Neural cell (in vitro differentiated cells): ENCODE measurements around the gene PRRC2B. TPM values are rescaled to one million over a fixed set of nuclear protein-coding genes. Genes with fewer than 3 reads are reported as not detected.

Experiments used
- H2AFZ ChIP-seq: fragments of 200-600, 300-800 bp; sonication (generic), shearing (Covaris generic); 2 replicates; pipeline ENCODE4 v1.6.0; 2014; ENCODE audit warnings: low read depth, mild to moderate bottlenecking, antibody characterized with exemption, low read length, moderate library complexity
- H3F3A ChIP-seq: fragments of 200-600 bp; shearing (Covaris generic); 2 replicates; pipeline ENCODE4 v1.6.1; 2016; ENCODE audit warnings: mild to moderate bottlenecking, moderate library complexity, mixed read lengths, antibody characterized with exemption, low read length; ENCODE audit not compliant: insufficient read depth, poor library complexity, severe bottlenecking
- H3K27ac ChIP-seq: fragments of 200-600, 300-800 bp; sonication (generic), shearing (Covaris generic); 2 replicates; pipeline ENCODE4 v1.5.1; 2014; ENCODE audit warnings: mild to moderate bottlenecking, low read length, moderate library complexity
- H3K27me3 ChIP-seq: fragments of 300-800, 200-600 bp; sonication (generic), shearing (Covaris generic); 2 replicates; pipeline ENCODE4 v1.6.0; 2014; ENCODE audit warnings: mild to moderate bottlenecking, low read depth, low read length, moderate library complexity; ENCODE audit not compliant: insufficient read depth
- H3K36me3 ChIP-seq: fragments of 300-800, 200-600 bp; sonication (generic), shearing (Covaris generic); 2 replicates; pipeline ENCODE4 v1.5.1; 2014; ENCODE audit warnings: mild to moderate bottlenecking, antibody characterized with exemption, low read length, moderate library complexity; ENCODE audit not compliant: insufficient read depth
- H3K4me2 ChIP-seq: fragments of 300-800, 200-600 bp; sonication (generic), shearing (Covaris generic); 2 replicates; pipeline ENCODE4 v1.6.0; 2014; ENCODE audit warnings: mild to moderate bottlenecking, low read length
- H3K4me3 ChIP-seq: fragments of 300-800, 200-600 bp; sonication (generic), shearing (Covaris generic); 2 replicates; pipeline ENCODE4 v1.5.1; 2014; ENCODE audit warnings: mild to moderate bottlenecking, low read length, moderate library complexity
- H3K79me2 ChIP-seq: fragments of 200-600 bp; shearing (Covaris generic); replicated peaks from 2 replicates; pipeline ENCODE4 v1.6.0; 2014; ENCODE audit warnings: mild to moderate bottlenecking, low read length, moderate library complexity; ENCODE audit not compliant: insufficient read depth
- H3K9ac ChIP-seq: fragments of 300-800, 200-600 bp; sonication (generic), shearing (Covaris generic); 2 replicates; pipeline ENCODE4 v1.6.1; 2016; ENCODE audit warnings: mild to moderate bottlenecking, low read length, mixed read lengths
- H3K9me2 ChIP-seq: fragments of 200-600 bp; shearing (Covaris generic); 2 replicates; pipeline ENCODE4 v1.6.1; 2016; ENCODE audit warnings: mild to moderate bottlenecking, low read length, mixed read lengths; ENCODE audit not compliant: insufficient read depth
- H3K9me3 ChIP-seq: fragments of 200-600, 300-800 bp; sonication (generic), shearing (Covaris generic); 2 replicates; pipeline ENCODE4 v1.6.1; 2016; ENCODE audit warnings: mild to moderate bottlenecking, mixed run types, low read length, moderate library complexity, mixed read lengths
- H4K20me1 ChIP-seq: fragments of 200-600 bp; shearing (Covaris generic); 2 replicates; pipeline ENCODE4 v1.6.1; 2016; ENCODE audit warnings: mild to moderate bottlenecking, mixed run types; ENCODE audit not compliant: insufficient read depth
- CTCF ChIP-seq: fragments of 450-650 bp; IDR thresholded peaks from 2 replicates; pipeline ENCODE4 v1.5.1; 2014; ENCODE audit warnings: antibody characterized with exemption, mild to moderate bottlenecking, moderate library complexity; ENCODE audit not compliant: poor library complexity, severe bottlenecking
- EP300 ChIP-seq: fragments of 450-650 bp; conservative IDR thresholded peaks from 2 replicates; pipeline ENCODE4 v1.6.1; 2014; ENCODE audit warnings: antibody characterized with exemption, mild to moderate bottlenecking, moderate library complexity; ENCODE audit not compliant: poor library complexity, severe bottlenecking
- EZH2 ChIP-seq: fragments of 200-600, 300-800 bp; shearing (Covaris generic), sonication (generic); IDR thresholded peaks from 2 replicates; pipeline ENCODE4 v1.6.1; 2014; ENCODE audit warnings: antibody characterized with exemption, low read length, borderline replicate concordance, mild to moderate bottlenecking; ENCODE audit not compliant: insufficient read depth, poor library complexity, severe bottlenecking
- MXI1 ChIP-seq: fragments of 450-650 bp; conservative IDR thresholded peaks from 2 replicates; pipeline ENCODE4 v1.6.1; 2014; ENCODE audit warnings: antibody characterized with exemption, mild to moderate bottlenecking; ENCODE audit not compliant: poor library complexity, severe bottlenecking
- POLR2AphosphoS5 ChIP-seq: IDR thresholded peaks from 2 replicates; pipeline ENCODE4 v1.6.1; 2012
- RAD21 ChIP-seq: fragments of 450-650 bp; conservative IDR thresholded peaks from 2 replicates; pipeline ENCODE4 v1.6.1; 2014; ENCODE audit warnings: antibody characterized with exemption, mild to moderate bottlenecking, moderate library complexity
- REST ChIP-seq: IDR thresholded peaks from 2 replicates; pipeline ENCODE4 v1.6.1; 2012; ENCODE audit warnings: borderline replicate concordance
- SMC3 ChIP-seq: fragments of 450-650 bp; conservative IDR thresholded peaks from 2 replicates; pipeline ENCODE4 v1.6.1; 2014; ENCODE audit warnings: antibody characterized with exemption, mild to moderate bottlenecking, moderate library complexity; ENCODE audit not compliant: poor library complexity
- polyA plus RNA-seq: library from polyadenylated mRNA; depleted of rRNA; stranded (reverse); fragments of >200 nt; gene quantifications from 2 replicates; pipeline ENCODE4 v1.2.3, GENCODE V29; 2014

PRRC2B gene
- polyA plus RNA-seq, 1 donor from 2014 or later: 89.5 TPM

- Histone ChIP-seq H3K36me3 (peaks cover 8% of the 10 kb centered on the region), H3K9me3 (no peaks in the 10 kb centered on the region), H3F3A (no peaks in the 10 kb centered on the region), H3K4me3 (no peak overlapping the region), H3K4me2 (no peak overlapping the region), H3K27me3 (no peaks in the 10 kb centered on the region), H3K9ac (no peak overlapping the region), H3K9me2 (no peaks in the 10 kb centered on the region), H4K20me1 (peaks cover 15% of the 10 kb centered on the region), H3K27ac (no peak overlapping the region), H2AFZ (no peak overlapping the region), H3K79me2 (peaks cover 11% of the 10 kb centered on the region)
- TF ChIP-seq EP300 (no peak), MXI1 (no peak), EZH2 (no peak), SMC3 (no peak), CTCF (no peak), REST (no peak)
Measured at GRCh38 chr9:131477367-131477766, 83.5 kb downstream of the PRRC2B start.

- no peak overlapping the region for H3K4me2 ChIP-seq
- peaks cover 7% of the 10 kb centered on the region for H3K79me2 ChIP-seq
- H3K36me3 ChIP-seq: peaks cover 8% of the 10 kb centered on the region
- TF ChIP-seq CTCF (no peak), RAD21 (no peak), EZH2 (no peak), REST (no peak), MXI1 (no peak), POLR2AphosphoS5 (no peak), SMC3 (no peak)
- H3K27ac ChIP-seq: no peak overlapping the region
- no peaks in the 10 kb centered on the region for H3F3A ChIP-seq
- no peak overlapping the region for H3K9ac ChIP-seq
- no peak overlapping the region for H2AFZ ChIP-seq
- H3K9me2 ChIP-seq: no peaks in the 10 kb centered on the region
- H3K4me3 ChIP-seq: no peak overlapping the region
- peaks cover 13% of the 10 kb centered on the region for H4K20me1 ChIP-seq
- no peaks in the 10 kb centered on the region for H3K27me3 ChIP-seq
- no peaks in the 10 kb centered on the region for H3K9me3 ChIP-seq
Measured at GRCh38 chr9:131477816-131478419, 84.0 kb downstream of the PRRC2B start.
